Mesenchymal stem cell (in vitro differentiated cells and primary cell): ENCODE data around the gene MSH3.

Source experiments
- DNase-seq: peaks from one replicate; pipeline ENCODE4 v3.0.0-alpha.2; 2013
- H2AFZ ChIP-seq: one replicate; pipeline ENCODE4 v1.6.1; 2013; ENCODE audit warnings: low read depth, mild to moderate bottlenecking, control low read depth, inconsistent platforms, low read length, moderate library complexity
- H2AK5ac ChIP-seq: 2 replicates; pipeline ENCODE4 v1.6.1; 2013; ENCODE audit warnings: low read length, moderate library complexity, mild to moderate bottlenecking, inconsistent platforms; ENCODE audit not compliant: severe bottlenecking
- H2BK120ac ChIP-seq: one replicate; pipeline ENCODE4 v1.6.1; 2013; ENCODE audit warnings: low read depth, mild to moderate bottlenecking, inconsistent platforms, low read length, moderate library complexity
- H2BK12ac ChIP-seq, 2 experiments: one replicate each; pipeline ENCODE4 v1.6.1; 2013; ENCODE audit warnings: inconsistent platforms in 2 of 2, low read length in 2 of 2, mild to moderate bottlenecking in 2 of 2, moderate library complexity in 2 of 2, control low read depth in 1 of 2
- H2BK15ac ChIP-seq: one replicate; pipeline ENCODE4 v1.6.1; 2013; ENCODE audit warnings: mild to moderate bottlenecking, low read depth, inconsistent platforms; ENCODE audit not compliant: poor library complexity, severe bottlenecking
- H2BK5ac ChIP-seq: 2 replicates; pipeline ENCODE4 v1.6.1; 2013; ENCODE audit warnings: low read depth, mild to moderate bottlenecking, low read length, control low read depth, inconsistent platforms; ENCODE audit not compliant: poor library complexity, severe bottlenecking
- H3K14ac ChIP-seq, 2 experiments: one replicate each; pipeline ENCODE4 v1.6.1; 2013; ENCODE audit warnings: inconsistent platforms in 2 of 2, low read length in 2 of 2, control low read depth in 1 of 2, mild to moderate bottlenecking in 1 of 2, moderate library complexity in 1 of 2
- H3K18ac ChIP-seq, 2 experiments: one replicate each; pipeline ENCODE4 v1.6.1; 2013; ENCODE audit warnings: inconsistent platforms in 2 of 2, low read length in 2 of 2, control low read depth in 1 of 2, low read depth in 1 of 2, mild to moderate bottlenecking in 1 of 2
- H3K23ac ChIP-seq, 2 experiments: one replicate each; pipeline ENCODE4 v1.6.1; 2013; ENCODE audit warnings: inconsistent platforms in 2 of 2, low read length in 2 of 2, mild to moderate bottlenecking in 2 of 2, moderate library complexity in 2 of 2, control low read depth in 1 of 2
- H3K27ac ChIP-seq: 2 replicates; pipeline ENCODE4 v1.5.1; 2013; ENCODE audit warnings: mild to moderate bottlenecking, moderate library complexity, low read length, control low read depth, inconsistent platforms; ENCODE audit not compliant: poor library complexity, severe bottlenecking
- H3K27me3 ChIP-seq, 2 experiments: 2 replicates each; pipeline versions ENCODE4 v1.6.1 to v1.7.0; 2013; ENCODE audit warnings: low read length in 2 of 2, mild to moderate bottlenecking in 2 of 2, moderate library complexity in 2 of 2, control low read depth in 1 of 2, inconsistent platforms in 1 of 2; ENCODE audit not compliant: control insufficient read depth in 1 of 2, insufficient read depth in 1 of 2
- H3K36me3 ChIP-seq, 2 experiments: 2 replicates each; pipeline versions ENCODE4 v1.6.1 to v1.7.0; 2013; ENCODE audit warnings: low read length in 2 of 2, control low read depth in 1 of 2, inconsistent platforms in 1 of 2, low read depth in 1 of 2, mild to moderate bottlenecking in 1 of 2; ENCODE audit not compliant: insufficient read depth in 2 of 2, control insufficient read depth in 1 of 2
- H3K4ac ChIP-seq, 2 experiments: one replicate each; pipeline ENCODE4 v1.6.1; 2013; ENCODE audit warnings: inconsistent platforms in 2 of 2, low read length in 2 of 2, mild to moderate bottlenecking in 2 of 2, moderate library complexity in 2 of 2, control low read depth in 1 of 2, low read depth in 1 of 2
- H3K4me1 ChIP-seq: 2 replicates; pipeline ENCODE4 v1.6.1; 2013; ENCODE audit warnings: low read depth, low read length, control low read depth; ENCODE audit not compliant: control insufficient read depth, insufficient read depth
- H3K4me2 ChIP-seq: 2 replicates; pipeline ENCODE4 v1.6.1; 2013; ENCODE audit warnings: low read length, mild to moderate bottlenecking, inconsistent platforms; ENCODE audit not compliant: poor library complexity, severe bottlenecking
- H3K4me3 ChIP-seq, 2 experiments: 2 replicates each; pipeline versions ENCODE4 v1.5.1 to v1.7.0; 2013; ENCODE audit warnings: low read length in 2 of 2, mild to moderate bottlenecking in 2 of 2, control low read depth in 1 of 2, low read depth in 1 of 2; ENCODE audit not compliant: insufficient read depth in 1 of 2
- H3K79me1 ChIP-seq: replicated peaks from 2 replicates; pipeline ENCODE4 v1.6.1; 2013; ENCODE audit warnings: mild to moderate bottlenecking, control low read depth, low read length, inconsistent platforms; ENCODE audit not compliant: poor library complexity, severe bottlenecking
- H3K9ac ChIP-seq: 2 replicates; pipeline ENCODE4 v1.7.0; 2013; ENCODE audit warnings: mild to moderate bottlenecking, low read length, moderate library complexity
- H3K9me3 ChIP-seq: 2 replicates; pipeline ENCODE4 v1.7.0; 2013; ENCODE audit warnings: mild to moderate bottlenecking, low read length; ENCODE audit not compliant: control insufficient read depth
- H4K8ac ChIP-seq: one replicate; pipeline ENCODE4 v1.6.1; 2013; ENCODE audit warnings: inconsistent platforms, mild to moderate bottlenecking, low read length, moderate library complexity
- H4K91ac ChIP-seq: one replicate; pipeline ENCODE4 v1.6.1; 2013; ENCODE audit warnings: mild to moderate bottlenecking, low read length, inconsistent platforms
- WGBS: methylation state at CpG from one replicate; pipeline ENCODE4 v1.1.7; 2013; ENCODE audit warnings: mixed read lengths; 5-methylcytosine and 5-hydroxymethylcytosine counted together

MSH3 gene

DNA sequence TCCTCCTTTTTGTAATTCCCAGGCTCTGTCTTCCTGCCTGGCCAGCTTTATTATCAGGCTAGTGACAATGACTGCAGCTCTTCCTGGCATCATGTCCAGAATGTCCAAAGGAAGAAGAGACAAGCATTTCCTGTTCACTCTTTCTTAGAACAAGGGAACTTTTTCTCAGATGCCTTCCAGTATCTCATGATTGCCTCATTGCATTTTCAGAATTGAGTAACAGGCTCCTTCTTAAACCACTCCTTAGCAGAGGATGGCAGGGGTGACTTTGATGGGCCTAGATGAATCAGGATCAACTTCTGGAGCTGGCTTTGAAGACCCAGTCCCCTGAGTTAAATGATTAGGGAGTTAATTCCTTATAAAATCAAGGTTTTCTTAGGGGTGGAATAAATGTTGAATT, 212.8 kb downstream of the MSH3 start:
- H3K14ac ChIP-seq = no peak overlapping the region
- H2BK15ac ChIP-seq = no peak overlapping the region
- no peak overlapping the region for H3K4me2 ChIP-seq
- no peak overlapping the region for H3K18ac ChIP-seq
- no peak overlapping the region for H3K23ac ChIP-seq
- DNase-seq = peak; percentile 16
- no peaks in the 10 kb centered on the region for H3K27me3 ChIP-seq
- H3K9ac ChIP-seq = no peak overlapping the region
- no peak overlapping the region for H4K8ac ChIP-seq
- H3K4me1 ChIP-seq = peaks cover 6% of the 10 kb centered on the region
- H4K91ac ChIP-seq = no peak overlapping the region
- peaks cover 3 to 16% of the 10 kb centered on the region in 2 experiments for H3K36me3 ChIP-seq
- H2AFZ ChIP-seq = no peak overlapping the region
- H3K4ac ChIP-seq = no peak overlapping the region
- H3K79me1 ChIP-seq = no peaks in the 10 kb centered on the region
- H2BK120ac ChIP-seq = no peak overlapping the region
- no peak overlapping the region for H2BK5ac ChIP-seq
- H3K27ac ChIP-seq = no peak overlapping the region
- H2AK5ac ChIP-seq = no peak overlapping the region
- no peaks in the 10 kb centered on the region for H3K9me3 ChIP-seq
- H3K4me3 ChIP-seq = no peak overlapping the region
- no peak overlapping the region for H2BK12ac ChIP-seq

DNA sequence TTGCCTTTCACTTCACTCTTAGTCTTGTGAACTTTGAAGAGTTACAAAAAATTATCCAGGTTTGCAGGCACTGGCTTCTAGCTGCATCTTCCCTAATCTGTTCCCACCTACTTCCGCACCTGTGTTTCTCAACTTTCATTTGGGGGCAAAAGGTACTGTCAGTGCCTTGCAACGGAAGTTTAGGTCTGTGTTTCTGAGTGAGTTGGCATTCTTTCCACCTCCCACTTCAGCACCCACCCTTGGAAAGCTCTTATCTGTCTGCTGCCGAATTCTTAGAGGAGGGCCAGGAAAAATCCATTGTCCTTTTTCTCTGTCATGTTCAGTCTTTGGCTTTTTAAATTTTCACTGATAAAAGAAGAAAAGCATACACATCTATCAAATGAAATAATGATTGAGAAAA, 216.0 kb downstream of the MSH3 start:
- Histone ChIP-seq H2BK12ac (no peak overlapping the region), H3K4me2 (no peak overlapping the region), H4K8ac (no peak overlapping the region), H3K27ac (no peak overlapping the region), H3K4ac (no peak overlapping the region), H3K27me3 (no peaks in the 10 kb centered on the region), H2BK15ac (no peak overlapping the region), H3K9me3 (no peaks in the 10 kb centered on the region), H2AK5ac (no peak overlapping the region), H3K18ac (no peak overlapping the region), H3K4me1 (peaks cover 6% of the 10 kb centered on the region), H3K14ac (no peak overlapping the region), H3K36me3 (peaks cover 3 to 39% of the 10 kb centered on the region in 2 experiments), H3K4me3 (no peak overlapping the region), H3K23ac (no peak overlapping the region), H3K79me1 (no peaks in the 10 kb centered on the region), H3K9ac (no peak overlapping the region), H4K91ac (no peak overlapping the region), H2AFZ (no peak overlapping the region), H2BK120ac (no peak overlapping the region), H2BK5ac (no peak overlapping the region)
- WGBS = 81% methylated on average over 2 of the region's 3 CpGs
- no peak for DNase-seq

DNA sequence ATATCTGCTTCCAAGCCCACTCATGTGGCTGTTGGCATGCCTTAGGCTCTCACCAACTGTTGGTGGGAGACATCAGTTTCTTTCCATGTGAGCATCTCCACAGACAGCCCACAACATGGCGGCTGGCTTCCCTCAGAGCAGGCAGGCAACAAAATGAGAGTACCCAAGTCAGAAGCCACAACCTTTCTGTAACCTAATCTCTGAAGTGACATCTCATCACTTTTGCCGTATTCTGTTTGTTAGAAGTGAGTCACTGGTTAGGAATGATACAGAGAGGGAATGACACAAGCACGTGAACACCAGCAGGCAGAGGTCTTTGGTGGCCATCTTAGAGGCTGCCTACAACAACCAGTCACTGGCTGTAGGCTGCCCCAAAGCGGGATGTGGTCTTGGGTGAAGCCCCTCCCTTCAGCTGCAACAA, 217.1 kb downstream of the MSH3 start:
- Histone ChIP-seq H2BK5ac (no peak overlapping the region), H3K36me3 (peaks cover 0 to 34% of the 10 kb centered on the region in 2 experiments), H2AK5ac (no peak overlapping the region), H3K14ac (no peak overlapping the region), H3K4me2 (no peak overlapping the region), H2AFZ (no peak overlapping the region), H4K91ac (no peak overlapping the region), H4K8ac (peak overlapping the region; percentile 22), H3K23ac (no peak overlapping the region), H2BK12ac (no peak overlapping the region), H3K4ac (no peak overlapping the region), H3K9me3 (no peaks in the 10 kb centered on the region), H3K4me1 (peaks cover 6% of the 10 kb centered on the region), H3K9ac (no peak overlapping the region), H2BK15ac (no peak overlapping the region), H3K27ac (no peak overlapping the region), H2BK120ac (no peak overlapping the region), H3K79me1 (no peaks in the 10 kb centered on the region), H3K4me3 (no peak overlapping the region), H3K18ac (peak overlapping the region in 1 of 2 experiments; percentile 76), H3K27me3 (no peaks in the 10 kb centered on the region)
- 52% methylated on average over 4 of the region's 4 CpGs for WGBS
- DNase-seq = peak; percentile 49

GRCh38 chr5:80874162-80874561, 219.7 kb downstream of the MSH3 start:
- Histone ChIP-seq H3K14ac (no peak overlapping the region), H3K27me3 (no peaks in the 10 kb centered on the region), H3K4ac (no peak overlapping the region), H3K79me1 (no peaks in the 10 kb centered on the region), H3K9ac (no peak overlapping the region), H3K4me2 (no peak overlapping the region), H2AFZ (no peak overlapping the region), H2BK5ac (no peak overlapping the region), H3K4me1 (peaks cover 7% of the 10 kb centered on the region), H3K4me3 (no peak overlapping the region), H3K27ac (no peak overlapping the region), H4K8ac (no peak overlapping the region), H4K91ac (no peak overlapping the region), H3K36me3 (peaks cover 7 to 39% of the 10 kb centered on the region in 2 experiments), H3K23ac (no peak overlapping the region), H2BK12ac (no peak overlapping the region), H2AK5ac (no peak overlapping the region), H3K18ac (no peak overlapping the region), H2BK15ac (no peak overlapping the region), H2BK120ac (no peak overlapping the region), H3K9me3 (no peaks in the 10 kb centered on the region)
- no peak for DNase-seq
- WGBS = 98% methylated on average over 2 of the region's 2 CpGs
